Esophagus muscularis mucosa (tissue), 4 donors: ENCODE data around the gene NOD2.
A peak's percentile ranks its signal among the peaks of the same experiment; 100 is the strongest.

Experiments
- EP300 ChIP-seq: sonication (generic); formaldehyde crosslinking; IDR thresholded peaks from one replicate; pipeline ENCODE4 v1.6.1; 2017; ENCODE audit warnings: antibody characterized with exemption
- POLR2A ChIP-seq: fragments of 450-650 bp; IDR thresholded peaks from one replicate; pipeline ENCODE4 v1.6.1; 2017; ENCODE audit warnings: antibody characterized with exemption, moderate library complexity, mild to moderate bottlenecking, low read depth
- POLR2AphosphoS5 ChIP-seq, 2 donors: sonication (generic); formaldehyde crosslinking; IDR thresholded peaks; one replicate each; pipeline ENCODE4 v1.6.1; 2017; ENCODE audit warnings: antibody characterized with exemption in 2 of 2
- TF ChIP-seq, protein P1 (sequence below), 3 experiments: fragments of 200-600 bp in 2 of 3; fragments of 450-650 bp in 1 of 3; sonication (generic) in 2 of 3; IDR thresholded peaks; one replicate each; pipeline ENCODE4 v1.5.1; 2017 to 2019; ENCODE audit warnings: antibody characterized with exemption in 3 of 3, mild to moderate bottlenecking in 2 of 3, moderate library complexity in 1 of 3

DNA sequence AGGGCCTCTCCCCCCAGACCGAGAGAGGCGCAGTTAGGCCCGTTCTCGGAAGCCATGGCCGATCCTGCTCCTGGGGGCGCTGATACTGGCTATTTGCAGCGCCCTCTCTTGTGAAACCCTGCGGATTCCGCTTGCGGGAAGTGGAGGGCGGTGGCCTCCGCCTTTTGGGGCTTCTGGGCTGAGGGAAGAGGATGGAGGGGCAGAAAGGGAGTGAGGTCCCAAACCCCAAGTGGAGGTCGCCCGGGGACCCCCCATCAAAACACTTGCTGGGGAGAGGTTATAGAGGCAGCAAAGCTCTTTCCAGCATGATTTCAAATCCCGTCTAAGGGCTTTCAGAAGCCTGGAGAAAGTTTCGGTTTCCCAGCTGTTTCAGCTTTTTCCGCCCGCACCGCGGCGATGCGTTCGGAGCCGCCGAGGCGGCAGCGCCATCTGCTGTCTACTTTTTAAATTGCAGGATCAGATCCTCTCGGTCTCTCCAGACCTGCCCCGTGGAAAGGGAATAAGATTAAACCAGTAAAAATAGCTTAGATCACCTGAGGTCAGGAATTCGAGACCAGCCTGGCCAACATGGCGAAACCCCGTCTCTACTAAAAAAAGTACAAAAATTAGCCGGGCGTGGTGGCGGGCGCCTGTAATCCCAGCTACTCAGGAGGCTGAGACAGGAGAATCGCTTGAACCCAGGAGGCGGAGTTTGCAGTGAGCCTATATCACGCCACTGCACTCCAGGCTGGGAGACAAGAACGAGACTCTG is 28.1 kb upstream of the NOD2 start:
- TF ChIP-seq, protein P1, sequence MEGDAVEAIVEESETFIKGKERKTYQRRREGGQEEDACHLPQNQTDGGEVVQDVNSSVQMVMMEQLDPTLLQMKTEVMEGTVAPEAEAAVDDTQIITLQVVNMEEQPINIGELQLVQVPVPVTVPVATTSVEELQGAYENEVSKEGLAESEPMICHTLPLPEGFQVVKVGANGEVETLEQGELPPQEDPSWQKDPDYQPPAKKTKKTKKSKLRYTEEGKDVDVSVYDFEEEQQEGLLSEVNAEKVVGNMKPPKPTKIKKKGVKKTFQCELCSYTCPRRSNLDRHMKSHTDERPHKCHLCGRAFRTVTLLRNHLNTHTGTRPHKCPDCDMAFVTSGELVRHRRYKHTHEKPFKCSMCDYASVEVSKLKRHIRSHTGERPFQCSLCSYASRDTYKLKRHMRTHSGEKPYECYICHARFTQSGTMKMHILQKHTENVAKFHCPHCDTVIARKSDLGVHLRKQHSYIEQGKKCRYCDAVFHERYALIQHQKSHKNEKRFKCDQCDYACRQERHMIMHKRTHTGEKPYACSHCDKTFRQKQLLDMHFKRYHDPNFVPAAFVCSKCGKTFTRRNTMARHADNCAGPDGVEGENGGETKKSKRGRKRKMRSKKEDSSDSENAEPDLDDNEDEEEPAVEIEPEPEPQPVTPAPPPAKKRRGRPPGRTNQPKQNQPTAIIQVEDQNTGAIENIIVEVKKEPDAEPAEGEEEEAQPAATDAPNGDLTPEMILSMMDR (IDR thresholded peaks at IDR 0.05), result peak; percentile 89 to 90 (median 89)
- no peak for TF ChIP-seq EP300
- TF ChIP-seq POLR2AphosphoS5 (IDR thresholded peaks at IDR 0.05), result peak; percentile 24 to 57
- TF ChIP-seq POLR2A, result no peak
